HG02943 (cell line): ENCODE results near the gene PTER.
A peak's percentile ranks its signal among the peaks of the same experiment; 100 is the strongest.

Experiments used
- ATAC-seq: cut with Tn5 transposase; IDR thresholded peaks from one replicate; pipeline ENCODE4 v1.9.1; 2021; ENCODE audit warnings: mild to moderate bottlenecking, low read depth, moderate library complexity; ENCODE audit not compliant: unreplicated experiment

Gene PTER

DNA sequence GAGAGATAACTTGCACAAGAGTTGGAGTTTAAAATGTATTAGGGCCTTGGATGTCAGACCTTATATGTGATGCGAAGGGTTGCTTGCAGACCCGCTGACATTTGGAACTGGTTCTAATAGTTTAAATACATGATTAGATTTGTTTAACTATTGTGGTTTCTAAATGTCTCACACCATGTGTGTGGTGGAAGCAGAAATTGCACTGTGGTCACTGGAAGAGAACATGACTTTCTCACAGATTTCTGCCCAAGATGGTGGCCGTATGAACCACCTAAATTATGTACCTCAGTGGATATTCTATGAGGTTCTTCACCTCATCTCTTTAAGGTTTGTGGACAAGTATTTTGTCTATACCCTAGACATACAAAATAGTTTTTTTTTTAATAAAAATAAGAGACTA is 93.0 kb downstream of the PTER start:
- ATAC-seq: no peak

DNA sequence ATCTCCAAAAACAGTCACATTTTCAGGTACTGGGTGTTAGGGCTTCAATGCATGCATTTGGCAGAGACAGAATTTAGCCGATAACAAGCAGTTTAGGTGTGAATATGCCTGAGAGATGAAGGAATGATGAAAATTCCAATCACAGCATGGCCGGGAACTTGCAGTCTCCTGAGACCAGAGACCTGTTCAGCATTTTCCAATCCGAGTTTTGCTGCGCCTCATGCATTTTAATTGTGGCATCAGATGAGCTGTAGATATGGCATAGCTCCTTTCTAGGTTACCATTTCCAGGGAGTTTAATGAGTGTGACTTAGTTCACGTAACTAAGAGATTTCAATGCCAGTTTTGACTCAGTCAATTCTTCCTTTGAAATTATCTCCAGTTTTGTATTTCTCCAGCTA is 99.3 kb downstream of the PTER start:
- no peak for ATAC-seq

DNA sequence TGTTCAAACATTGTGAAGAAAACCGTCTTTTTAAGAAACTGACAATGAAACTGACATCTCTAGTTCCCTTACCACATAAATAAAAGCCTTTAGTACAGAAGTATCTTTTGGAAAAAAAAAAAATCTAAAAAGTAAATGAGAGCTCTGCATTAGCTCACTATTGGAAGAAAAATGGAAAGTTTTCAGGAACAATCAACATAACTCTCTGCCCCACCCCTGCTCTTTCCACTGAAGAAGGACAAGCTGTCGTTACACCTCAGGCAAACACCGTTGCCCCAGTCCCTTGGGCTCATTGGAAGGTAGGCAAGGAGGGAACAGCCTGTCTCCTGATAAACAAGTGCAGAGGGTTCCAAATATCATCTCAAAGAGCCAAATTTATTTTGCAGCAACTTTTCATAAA is 107.3 kb downstream of the PTER start:
- ATAC-seq: no peak

DNA sequence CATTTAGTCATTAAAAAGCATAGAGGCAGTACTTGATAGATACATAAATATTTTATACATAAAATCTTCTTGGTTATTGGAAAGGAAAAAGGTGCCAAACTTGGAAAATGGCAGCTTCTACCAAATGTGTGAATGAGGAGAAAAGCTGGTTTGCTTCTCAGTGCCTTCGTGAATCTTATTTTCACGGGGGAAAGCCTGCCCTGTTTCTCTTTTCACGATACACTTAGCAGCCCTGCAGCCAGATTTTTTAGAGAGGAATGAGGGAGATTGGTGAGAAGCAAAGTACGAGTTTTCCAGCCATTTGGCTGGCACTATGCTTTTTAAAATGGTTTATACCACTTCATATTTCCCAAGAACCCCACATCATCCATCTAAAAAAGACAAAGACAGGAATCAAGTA is 107.8 kb downstream of the PTER start:
- ATAC-seq: no peak

DNA sequence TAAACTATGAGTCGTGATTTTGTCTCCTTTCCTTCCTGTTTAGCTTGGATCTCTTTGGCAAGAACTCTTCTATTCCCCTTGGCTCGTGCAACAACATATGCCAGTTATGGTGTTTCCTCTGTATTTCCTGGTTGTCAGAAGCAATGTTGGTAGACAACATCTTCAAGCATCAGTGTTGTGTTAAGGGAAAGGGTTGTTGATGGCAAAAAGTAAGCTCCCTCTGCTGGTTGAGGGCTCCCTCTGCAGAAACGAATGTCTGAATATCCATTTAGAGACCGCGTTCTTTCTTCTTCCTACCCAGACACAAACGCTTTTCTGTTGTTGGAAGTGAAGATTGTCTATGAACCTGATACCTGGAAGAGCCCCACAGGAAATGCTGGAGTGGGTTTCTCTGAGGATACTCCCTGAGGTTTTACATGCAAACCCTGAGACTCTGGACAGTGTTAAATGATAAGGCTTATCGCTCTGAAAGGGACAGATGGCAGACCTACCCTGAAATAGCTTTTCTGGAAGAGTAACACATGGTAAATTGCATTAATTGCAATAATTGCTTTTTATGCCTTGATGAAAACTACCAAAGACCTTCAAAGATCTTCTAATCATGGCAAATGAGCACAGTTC is 108.4 kb downstream of the PTER start:
- ATAC-seq: peak; percentile 61

DNA sequence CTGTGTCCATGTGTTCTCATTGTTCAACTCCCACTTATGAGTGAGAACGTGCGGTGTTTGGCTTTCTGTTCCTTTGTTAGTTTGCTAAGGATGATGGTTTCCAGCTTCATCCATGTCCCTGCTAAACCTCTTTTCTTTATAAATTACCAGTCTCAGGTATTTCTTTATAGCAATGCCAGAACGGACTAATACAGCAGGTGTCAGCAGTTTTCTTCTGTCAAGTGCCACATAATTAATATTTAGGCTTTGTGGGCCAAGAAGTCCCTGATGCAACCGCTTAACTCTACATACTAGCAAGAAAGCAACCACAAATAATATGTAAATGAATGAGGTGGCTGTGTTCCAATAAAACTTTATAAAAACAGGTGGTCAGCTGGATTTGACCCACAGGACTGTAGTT is 111.2 kb downstream of the PTER start:
- no peak for ATAC-seq

DNA sequence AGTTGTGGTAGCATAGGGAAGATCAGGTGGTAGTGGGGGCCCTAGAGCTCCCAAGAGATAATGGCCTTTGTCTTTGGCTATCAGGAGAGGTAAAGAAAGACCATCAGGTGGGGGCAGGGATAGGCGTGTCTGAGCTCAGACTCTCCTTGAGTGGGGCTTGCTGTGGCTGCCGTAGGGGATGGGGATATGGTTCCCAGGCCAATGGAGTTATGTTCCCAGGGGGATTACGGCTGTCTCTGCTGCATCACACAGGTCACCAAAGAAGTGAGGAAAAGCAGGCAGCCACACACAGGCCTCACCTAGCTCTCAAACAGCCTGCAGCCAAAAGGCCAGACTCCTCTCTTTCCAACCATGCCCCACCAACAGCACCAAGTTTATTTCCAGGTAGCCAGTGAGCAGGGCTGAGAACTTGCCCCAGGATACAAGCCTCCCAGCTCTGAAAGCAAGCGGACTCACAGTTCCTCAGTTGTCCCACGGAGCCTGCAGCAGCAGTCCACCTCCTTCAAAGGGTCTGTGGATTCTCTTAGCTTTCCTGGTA is 122.5 kb downstream of the PTER start:
- ATAC-seq: no peak

DNA sequence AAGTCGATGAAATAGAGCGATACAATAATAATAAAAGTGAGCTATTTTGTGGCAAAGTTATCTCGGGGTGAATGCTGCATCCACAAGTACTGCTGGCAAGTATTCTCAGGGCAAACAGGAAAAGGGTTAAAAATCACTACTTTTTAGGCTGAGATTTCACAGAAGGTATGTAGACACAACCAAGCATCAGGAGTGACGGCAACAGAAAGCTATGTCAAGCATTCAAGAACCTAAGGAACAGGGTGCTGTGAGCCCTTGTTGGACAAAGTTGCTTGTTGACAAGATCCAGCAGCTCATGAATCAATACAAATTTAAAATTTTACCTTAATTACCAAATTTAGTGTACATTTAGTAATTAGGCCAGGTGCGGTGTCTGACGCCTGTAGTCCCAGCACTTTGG is 126.1 kb downstream of the PTER start:
- no peak for ATAC-seq
